Measurements from ENCODE around the gene LCE1C. TPM values are rescaled to one million over a fixed set of nuclear protein-coding genes. Genes with fewer than 3 reads are reported as not detected.

Gene LCE1C
- total and polyA plus RNA-seq, 2 of the 8 experiments (the other 6 are each of a cell fraction or from before 2014, with no cell fraction given): not detected

GRCh38 chr1:152768847-152769533, 37.5 kb downstream of the LCE1C start (continued):
- TF ChIP-seq NANOG (IDR thresholded peaks at IDR 0.05; ENCODE audit: insufficient read depth, low read depth, low read length, poor library complexity, severe bottlenecking): no peak
